ENCODE results near the gene FAM20A.

DNA sequence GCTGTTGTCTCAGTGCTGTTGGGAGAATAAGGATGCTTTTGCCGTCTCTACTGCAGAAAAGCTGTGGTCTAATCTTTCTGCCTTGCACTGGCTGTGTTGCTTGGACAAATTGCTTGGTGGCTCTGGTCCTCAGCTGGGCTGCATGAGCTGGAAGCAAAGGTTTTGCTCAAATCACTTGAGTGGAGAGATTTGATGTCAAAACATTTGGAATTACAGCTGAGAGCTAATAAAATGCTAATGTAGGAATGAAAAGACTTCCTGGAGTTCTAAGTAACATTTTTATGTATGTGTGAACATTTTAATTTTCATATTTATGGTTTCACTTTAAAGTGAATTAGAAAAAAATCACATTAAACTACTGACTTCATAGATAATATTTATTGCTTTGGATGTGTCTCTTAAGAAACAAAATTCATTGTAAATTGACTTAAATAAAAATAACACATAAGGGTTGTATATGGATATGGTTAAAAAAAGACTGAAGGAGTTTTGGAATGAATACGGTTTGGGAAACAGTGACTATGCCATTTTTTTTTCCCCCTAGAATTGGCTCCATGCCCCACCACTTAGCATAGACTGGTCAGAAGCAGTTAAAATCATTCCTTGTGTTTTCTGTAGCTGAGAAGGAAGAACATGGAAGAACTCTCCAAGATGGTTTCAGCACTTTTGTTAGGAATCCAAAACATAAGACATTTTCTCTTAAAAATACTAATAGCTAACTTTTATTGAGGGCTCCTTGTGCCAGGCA, 39.2 kb upstream of the FAM20A start:
- TF ChIP-seq, protein P1, sequence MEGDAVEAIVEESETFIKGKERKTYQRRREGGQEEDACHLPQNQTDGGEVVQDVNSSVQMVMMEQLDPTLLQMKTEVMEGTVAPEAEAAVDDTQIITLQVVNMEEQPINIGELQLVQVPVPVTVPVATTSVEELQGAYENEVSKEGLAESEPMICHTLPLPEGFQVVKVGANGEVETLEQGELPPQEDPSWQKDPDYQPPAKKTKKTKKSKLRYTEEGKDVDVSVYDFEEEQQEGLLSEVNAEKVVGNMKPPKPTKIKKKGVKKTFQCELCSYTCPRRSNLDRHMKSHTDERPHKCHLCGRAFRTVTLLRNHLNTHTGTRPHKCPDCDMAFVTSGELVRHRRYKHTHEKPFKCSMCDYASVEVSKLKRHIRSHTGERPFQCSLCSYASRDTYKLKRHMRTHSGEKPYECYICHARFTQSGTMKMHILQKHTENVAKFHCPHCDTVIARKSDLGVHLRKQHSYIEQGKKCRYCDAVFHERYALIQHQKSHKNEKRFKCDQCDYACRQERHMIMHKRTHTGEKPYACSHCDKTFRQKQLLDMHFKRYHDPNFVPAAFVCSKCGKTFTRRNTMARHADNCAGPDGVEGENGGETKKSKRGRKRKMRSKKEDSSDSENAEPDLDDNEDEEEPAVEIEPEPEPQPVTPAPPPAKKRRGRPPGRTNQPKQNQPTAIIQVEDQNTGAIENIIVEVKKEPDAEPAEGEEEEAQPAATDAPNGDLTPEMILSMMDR (conservative IDR thresholded peaks at IDR 0.05 in 1 of 2, IDR thresholded peaks at IDR 0.05 in 1 of 2; ENCODE audit: extremely low read depth in 1 of 2, insufficient read depth in 1 of 2, low read depth in 1 of 2, low read length in 2 of 2), result no peak
- TF ChIP-seq EZH2 (IDR thresholded peaks at IDR 0.05; ENCODE audit: borderline replicate concordance, low read length), result no peak

All from mammary epithelial cell (primary cell).